Activated CD4-positive, alpha-beta T cell treated with anti-CD3 and anti-CD28 coated beads, Interleukin-2, amount 50 U/mL, for 48 hours (primary cell): ENCODE results near the gene LY6G6C.

ENCODE experiments used
- DNase-seq, 2 experiments: peaks; one replicate each; pipeline ENCODE4 v3.0.0-alpha.2; 2020

Gene LY6G6C

GRCh38 chr6:31702819-31703716 lies 18.5 kb downstream of the LY6G6C start, which contains the start of gene ABHD16A:
Gene ABHD16A (minus strand): TSS chr6:31703324. CDS start chr6:31703281, 43 bp downstream.
- peak; percentile 98 to 99 for DNase-seq

DNA sequence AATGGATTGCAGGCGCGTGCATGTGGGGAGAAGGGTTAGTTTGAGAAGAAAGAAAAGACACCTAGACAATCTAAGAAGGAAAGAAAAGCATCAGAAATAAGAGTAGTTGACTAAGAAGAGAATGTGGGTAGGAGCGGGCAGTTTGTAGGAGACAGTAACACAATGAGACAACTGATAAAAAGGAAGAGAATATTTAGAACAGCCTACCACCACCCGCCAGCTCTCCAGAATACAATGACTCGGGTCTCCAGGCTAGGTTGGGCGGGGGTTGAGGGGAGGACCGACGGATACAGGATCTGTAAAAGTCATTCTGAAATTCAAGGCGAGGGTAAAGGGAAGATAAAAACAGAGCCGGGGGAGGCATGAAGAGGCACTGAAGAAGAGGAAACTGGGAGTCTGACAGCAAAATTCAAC lies 19.1 kb downstream of the LY6G6C start:
- peak; percentile 44 to 51 for DNase-seq

DNA sequence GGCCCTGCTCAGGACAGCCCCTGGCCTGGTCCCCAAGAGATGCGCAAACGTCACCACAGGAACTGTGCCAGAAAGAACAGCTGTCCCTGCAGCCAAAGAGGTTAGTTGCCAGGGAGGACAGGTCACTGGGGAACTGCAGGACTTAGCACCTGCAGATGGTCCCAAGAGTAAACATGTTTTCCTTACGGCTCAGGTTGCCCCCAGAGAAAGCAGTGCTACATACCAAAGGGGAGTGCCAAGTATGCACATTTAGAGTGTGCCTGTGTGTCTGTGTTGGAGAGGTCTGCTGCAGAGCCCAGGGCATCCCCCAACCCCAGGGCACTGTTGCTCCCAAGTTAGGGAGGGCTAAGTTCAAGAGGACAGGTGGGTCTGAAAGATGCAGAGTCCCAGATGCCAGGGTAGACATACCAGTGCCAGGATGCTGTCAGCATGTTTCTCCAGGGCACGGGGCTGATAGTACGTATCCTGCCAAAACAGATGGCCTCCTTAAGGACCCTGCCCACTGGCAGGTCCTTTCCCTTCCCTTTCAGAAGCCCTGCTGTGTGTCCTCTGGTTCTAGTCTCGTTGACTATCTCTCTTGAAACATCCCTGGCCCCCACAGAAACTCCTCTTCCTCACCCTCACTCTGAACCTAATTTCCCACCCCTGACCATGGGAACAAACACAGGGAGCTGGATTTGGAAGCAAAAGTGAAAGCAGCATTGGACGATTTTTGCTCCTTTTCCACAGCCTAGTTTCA lies 19.7 kb downstream of the LY6G6C start:
- DNase-seq = no peak

DNA sequence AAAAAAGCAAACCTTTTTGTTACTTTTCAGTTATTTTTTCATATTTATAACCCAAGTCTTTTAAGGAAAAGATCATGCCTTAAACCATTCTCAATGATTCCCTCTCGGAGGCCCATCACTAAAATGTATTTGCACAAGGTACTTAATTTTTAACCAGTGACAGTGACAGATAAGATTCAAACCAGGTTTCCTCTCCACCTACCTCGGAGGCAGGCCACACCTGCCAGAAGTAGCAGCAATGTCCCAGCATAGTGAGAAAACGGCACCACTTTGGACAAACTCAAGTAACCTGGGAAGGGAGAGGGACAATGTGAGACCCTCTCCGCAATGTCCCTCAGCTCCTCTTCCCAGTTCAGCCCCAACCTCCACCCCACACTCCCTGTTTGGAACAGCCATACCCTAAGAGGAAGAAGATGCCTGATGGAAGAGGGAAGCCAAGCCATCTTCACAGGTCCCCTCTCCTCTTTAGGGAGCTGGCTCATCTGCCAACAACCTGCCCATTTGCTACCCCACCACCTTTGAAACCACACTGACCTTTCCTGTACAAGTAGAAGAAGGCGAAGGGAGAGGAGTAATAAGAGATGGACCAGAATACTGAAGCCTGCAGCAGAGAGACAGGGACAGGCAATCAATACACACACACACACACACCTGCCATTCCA lies 20.7 kb downstream of the LY6G6C start:
- no peak for DNase-seq

GRCh38 chr6:31697555-31697954 lies 24.0 kb downstream of the LY6G6C start:
- no peak for DNase-seq

GRCh38 chr6:31693535-31693934 lies 28.0 kb downstream of the LY6G6C start:
- DNase-seq = no peak

GRCh38 chr6:31692886-31693285 lies 28.7 kb downstream of the LY6G6C start:
- DNase-seq = no peak

- no peak for DNase-seq
These were observed 29.2 kb downstream of the LY6G6C start for GRCh38 chr6:31692353-31692752.

DNA sequence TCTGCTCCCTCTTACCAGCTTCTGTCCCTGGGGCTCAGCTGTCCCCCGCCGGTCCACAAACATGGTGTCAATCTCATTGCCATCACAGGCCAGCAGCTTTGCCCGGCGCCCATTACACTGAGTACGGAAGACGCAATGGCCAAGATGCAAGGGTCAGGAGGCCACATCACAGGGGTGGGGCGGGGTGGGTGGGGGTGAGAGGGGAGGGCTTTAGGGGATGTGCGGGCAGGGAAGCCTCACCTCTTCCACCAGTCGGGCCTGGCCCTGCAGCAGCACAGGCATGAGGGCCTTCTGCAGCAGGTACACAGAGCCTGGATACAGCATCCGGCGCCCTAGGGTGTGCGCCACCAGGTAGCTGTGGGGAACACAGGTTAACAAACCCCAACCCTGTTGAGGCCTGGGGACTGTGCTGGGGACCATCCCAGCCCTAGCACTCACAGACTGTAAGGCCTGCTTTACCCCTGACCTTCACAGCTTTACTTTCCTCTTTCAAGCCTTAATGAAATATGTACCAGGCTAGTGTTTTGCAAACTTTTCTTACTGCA lies 29.9 kb downstream of the LY6G6C start:
- DNase-seq = no peak

GRCh38 chr6:31691078-31691463 lies 30.5 kb downstream of the LY6G6C start:
- DNase-seq = no peak

GRCh38 chr6:31690231-31691077 lies 31.1 kb downstream of the LY6G6C start:
- no peak for DNase-seq

- DNase-seq = peak in 1 of 2 experiments; percentile 24
These were observed 32.1 kb downstream of the LY6G6C start for GRCh38 chr6:31689249-31690110.

- DNase-seq = no peak
These were observed 33.5 kb downstream of the LY6G6C start for GRCh38 chr6:31687860-31688693.

DNA sequence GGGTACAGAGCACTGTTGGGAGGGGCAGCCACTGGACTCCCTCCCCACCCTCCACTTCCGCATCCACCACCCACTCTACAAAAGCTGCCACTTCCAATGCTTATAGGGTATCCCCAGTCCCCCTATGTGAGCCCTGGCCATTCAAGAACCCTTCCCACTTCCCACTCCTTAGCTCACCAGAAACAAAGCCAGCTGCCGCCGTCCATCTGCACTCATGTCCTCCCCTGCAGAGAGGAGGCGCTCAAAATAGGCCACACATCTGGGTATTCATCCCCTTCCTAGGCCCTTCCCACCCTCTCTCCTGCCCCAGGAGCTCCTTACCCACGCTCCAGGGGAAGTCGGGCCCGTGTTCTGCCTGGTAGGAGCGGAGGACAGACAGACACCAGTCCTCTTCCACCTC lies 34.2 kb downstream of the LY6G6C start:
- no peak for DNase-seq

GRCh38 chr6:31686483-31686882 lies 35.1 kb downstream of the LY6G6C start:
- DNase-seq = no peak

DNA sequence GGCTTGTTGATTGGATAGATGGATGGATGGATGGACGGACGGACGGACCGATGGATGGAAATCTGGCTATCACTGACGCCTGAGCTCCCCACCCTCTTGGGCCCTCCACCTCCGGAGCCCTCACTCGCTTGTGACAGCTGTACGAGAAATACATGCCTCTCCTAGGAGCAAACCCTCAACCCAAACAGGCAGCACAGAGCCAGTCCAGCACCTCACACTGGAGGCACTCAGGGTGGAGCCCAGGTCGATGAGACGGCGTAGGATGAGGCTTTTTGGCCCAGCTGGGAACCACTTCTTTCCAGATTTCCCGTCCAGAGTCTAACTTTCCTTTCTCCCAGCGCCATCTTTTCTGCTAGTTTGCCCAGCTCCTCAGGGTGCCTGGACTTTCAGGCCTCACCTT lies 38.0 kb downstream of the LY6G6C start:
- DNase-seq = no peak

- peak; percentile 57 to 66 for DNase-seq
These were observed 40.3 kb downstream of the LY6G6C start for GRCh38 chr6:31681135-31681671.

- peak; percentile 70 to 80 for DNase-seq
These were observed 41.1 kb downstream of the LY6G6C start, which contains the start of gene LY6G5C for GRCh38 chr6:31680226-31681134. Gene LY6G5C (minus strand): TSS chr6:31681067. CDS start chr6:31680373, 694 bp downstream.

GRCh38 chr6:31677955-31678354 lies 43.6 kb downstream of the LY6G6C start:
- no peak for DNase-seq
